ENCODE results near the gene POU2F3. TPM values are rescaled to one million over a fixed set of nuclear protein-coding genes. Genes with fewer than 3 reads are reported as not detected.

The POU2F3 gene
- total and polyA plus RNA-seq, 2 of the 8 experiments (the other 6 are each of a cell fraction or from before 2014, with no cell fraction given) = 1.0 to 2.1 TPM

GRCh38 chr11:120214581-120214980 is 25.4 kb upstream of the POU2F3 start (continued):
- TF ChIP-seq ATF2 (IDR thresholded peaks at IDR 0.05; ENCODE audit: low read length) (no peak), BACH1 (IDR thresholded peaks at IDR 0.05; ENCODE audit: low read length) (no peak)
